Choroid plexus epithelial cell (primary cell): ENCODE data around the gene ITGB1BP1.

Source experiments
- DNase-seq: peaks from one replicate; pipeline ENCODE4 v3.0.0-alpha.2; 2010; ENCODE audit warnings: low read depth
- H3K4me3 ChIP-seq: 2 replicates; pipeline ENCODE4 v1.5.1; 2011; ENCODE audit warnings: low read depth, mild to moderate bottlenecking, control low read depth, low read length, moderate library complexity
- CTCF ChIP-seq: conservative IDR thresholded peaks from 2 replicates; pipeline ENCODE4 v1.5.1; 2011; ENCODE audit warnings: low read depth, mild to moderate bottlenecking, control low read depth, inconsistent platforms, low read length, moderate library complexity

The ITGB1BP1 gene, protein sequence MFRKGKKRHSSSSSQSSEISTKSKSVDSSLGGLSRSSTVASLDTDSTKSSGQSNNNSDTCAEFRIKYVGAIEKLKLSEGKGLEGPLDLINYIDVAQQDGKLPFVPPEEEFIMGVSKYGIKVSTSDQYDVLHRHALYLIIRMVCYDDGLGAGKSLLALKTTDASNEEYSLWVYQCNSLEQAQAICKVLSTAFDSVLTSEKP

GRCh38 chr2:9423100-9423921 is at the start of gene ITGB1BP1, which contains the start of gene CPSF3:
Gene ITGB1BP1 (minus strand): TSS chr2:9423528. CDS start chr2:9418697, 4,831 bp downstream.
Gene CPSF3 (plus strand): TSS chr2:9423654. CDS start chr2:9423774, 120 bp downstream.
- H3K4me3 ChIP-seq, result peak within 1 kb of the TSS; percentile 77
- TF ChIP-seq CTCF, result no peak
- peak; percentile 98 for DNase-seq

DNA sequence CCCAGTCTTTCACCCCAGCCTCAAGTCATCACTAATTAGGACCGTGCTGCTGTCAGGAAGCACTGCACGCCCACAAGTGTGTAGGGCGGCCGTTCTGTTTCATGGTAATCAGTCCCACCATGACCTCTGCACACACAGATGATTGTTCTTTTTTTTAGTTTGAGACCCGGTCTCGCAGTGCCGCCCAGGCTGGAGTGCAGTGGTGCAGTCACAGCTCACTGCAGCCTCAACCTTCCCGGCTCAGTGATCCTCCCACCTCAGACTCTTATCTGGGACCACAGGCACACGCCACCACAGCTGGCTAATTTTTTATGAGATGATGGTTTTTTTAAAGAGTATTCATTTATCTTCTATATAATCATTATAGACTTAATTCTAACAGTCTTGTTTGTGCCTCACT is 49.2 kb upstream of the ITGB1BP1 start:
- no peak for DNase-seq
- TF ChIP-seq CTCF, result no peak
- H3K4me3 ChIP-seq, result no peak overlapping the region

GRCh38 chr2:9471206-9471605 is 47.9 kb upstream of the ITGB1BP1 start:
- no peak for TF ChIP-seq CTCF
- H3K4me3 ChIP-seq, result no peak overlapping the region
- no peak for DNase-seq

DNA sequence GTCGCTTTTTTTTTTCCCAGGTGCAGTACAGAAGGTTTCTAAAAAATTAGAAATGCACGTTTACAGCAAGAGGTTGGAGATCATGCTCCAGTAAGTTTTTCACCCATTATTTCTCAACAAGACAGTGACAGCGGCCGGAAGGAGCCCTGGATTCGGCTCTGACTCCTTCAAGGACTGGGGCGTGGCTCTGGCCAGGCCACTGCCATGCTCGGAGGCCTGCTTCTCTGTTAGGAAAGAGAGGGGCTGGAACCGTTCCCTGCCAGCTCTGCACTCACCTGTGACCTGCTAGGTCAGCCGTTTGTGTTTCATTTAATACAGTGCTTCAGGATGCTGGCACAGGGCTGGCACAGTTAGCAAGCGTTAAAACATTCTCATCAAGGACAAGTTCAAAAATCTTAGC is 44.4 kb upstream of the ITGB1BP1 start:
- DNase-seq, result no peak
- TF ChIP-seq CTCF, result no peak

DNA sequence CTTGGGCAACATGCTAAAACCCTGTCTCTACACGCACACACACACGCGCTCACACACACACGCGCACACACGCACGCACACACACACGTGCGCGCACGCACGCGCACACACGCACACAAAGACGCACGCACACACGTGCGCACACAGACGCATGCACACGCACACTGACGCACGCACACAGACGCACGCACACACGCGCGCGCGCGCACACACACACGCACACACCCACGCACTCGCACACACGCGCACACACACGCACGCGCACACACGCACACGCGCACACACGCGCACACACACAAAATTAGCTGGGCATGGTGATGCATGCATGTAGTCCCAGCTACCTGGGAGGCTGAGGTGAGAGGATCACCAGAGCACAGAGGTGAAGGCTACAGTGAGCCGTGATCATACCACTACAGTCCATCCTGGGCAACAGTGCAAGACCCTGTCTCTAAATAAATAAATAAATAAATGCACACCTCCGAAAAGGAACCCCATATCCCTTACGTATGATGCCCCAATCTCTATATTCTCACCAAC is 42.9 kb upstream of the ITGB1BP1 start:
- DNase-seq, result no peak
- H3K4me3 ChIP-seq, result no peak overlapping the region
- TF ChIP-seq CTCF, result no peak

More for the DNA sequence above, 44.4 kb upstream of the ITGB1BP1 start:
- H3K4me3 ChIP-seq, result no peak overlapping the region

GRCh38 chr2:9465170-9465569 is 41.8 kb upstream of the ITGB1BP1 start:
- H3K4me3 ChIP-seq, result no peak overlapping the region
- TF ChIP-seq CTCF, result no peak
- no peak for DNase-seq
